GM18511 (cell line): ENCODE data around the gene ACADVL.

Experiments
- ATAC-seq: cut with Tn5 transposase; IDR thresholded peaks from one replicate; pipeline ENCODE4 v1.9.1; 2021; ENCODE audit warnings: mild to moderate bottlenecking, moderate library complexity; ENCODE audit not compliant: unreplicated experiment

Gene ACADVL

GRCh38 chr17:7216242-7217112 lies 3.3 kb upstream of the ACADVL start:
- ATAC-seq: no peak

GRCh38 chr17:7217113-7217987 lies 2.4 kb upstream of the ACADVL start:
- no peak for ATAC-seq

- ATAC-seq: no peak
Observed at GRCh38 chr17:7218166-7218565, 1.6 kb upstream of the ACADVL start.

GRCh38 chr17:7218758-7219157 lies 980 bp upstream of the ACADVL start:
- ATAC-seq: no peak

GRCh38 chr17:7219229-7219811 lies 418 bp upstream of the ACADVL start:
- no peak for ATAC-seq

GRCh38 chr17:7220593-7221277 lies 997 bp downstream of the ACADVL start:
- no peak for ATAC-seq

GRCh38 chr17:7221278-7222092 lies 1.7 kb downstream of the ACADVL start:
- no peak for ATAC-seq

- ATAC-seq: no peak
Observed at GRCh38 chr17:7222093-7222971, 2.6 kb downstream of the ACADVL start.

- ATAC-seq: no peak
Observed at GRCh38 chr17:7222972-7223292, 3.2 kb downstream of the ACADVL start.

GRCh38 chr17:7223375-7223774 lies 3.6 kb downstream of the ACADVL start:
- ATAC-seq: no peak

- no peak for ATAC-seq
Observed at GRCh38 chr17:7224110-7224509, 4.4 kb downstream of the ACADVL start.

GRCh38 chr17:7224661-7225111 lies 4.9 kb downstream of the ACADVL start:
- ATAC-seq: no peak

GRCh38 chr17:7225711-7226331 lies 6.1 kb downstream of the ACADVL start:
- ATAC-seq: no peak

GRCh38 chr17:7226721-7227710 lies 7.3 kb downstream of the ACADVL start:
- ATAC-seq: no peak

GRCh38 chr17:7228920-7229319 lies 9.2 kb downstream of the ACADVL start:
- no peak for ATAC-seq

- no peak for ATAC-seq
Observed at GRCh38 chr17:7229504-7229903, 9.8 kb downstream of the ACADVL start.

- ATAC-seq: no peak
Observed at GRCh38 chr17:7232114-7232513, 12.4 kb downstream of the ACADVL start.

- peak; percentile 13 for ATAC-seq
Observed at GRCh38 chr17:7233701-7234082, 14.0 kb downstream of the ACADVL start.
